Measurements from ENCODE around the gene KIF5B.

- TF ChIP-seq CTCF (conservative IDR thresholded peaks at IDR 0.05; ENCODE audit: low read depth in 2 of 2) (no peak), REST (IDR thresholded peaks at IDR 0.05; ENCODE audit: unreplicated experiment) (no peak), ETS1 (IDR thresholded peaks at IDR 0.05) (no peak), ZNF331 (CRISPR knock-in tag; IDR thresholded peaks at IDR 0.05; ENCODE audit: low read depth) (no peak), CREB1 (CRISPR knock-in tag; IDR thresholded peaks at IDR 0.05; ENCODE audit: low read depth) (no peak), POLR2AphosphoS5 (IDR thresholded peaks at IDR 0.05; ENCODE audit: low read depth) (no peak), EZH2 (IDR thresholded peaks at IDR 0.05; ENCODE audit: low read depth, unreplicated experiment) (no peak), ZNF114 (CRISPR knock-in tag; IDR thresholded peaks at IDR 0.05) (no peak), JUNB (IDR thresholded peaks at IDR 0.05; ENCODE audit: unreplicated experiment) (no peak), EZH2phosphoT487 (IDR thresholded peaks at IDR 0.05; ENCODE audit: unreplicated experiment) (no peak), STAT1 (IDR thresholded peaks at IDR 0.05; ENCODE audit: unreplicated experiment) (no peak)
Measured at GRCh38 chr10:31975157-31975765, 81.0 kb downstream of the KIF5B start.

All from GM23338 (cell line).